ENCODE results near the gene CRYZ.

CRYZ gene

GRCh38 chr1:74684301-74684700 is 48.5 kb downstream of the CRYZ start:
- TF ChIP-seq, protein P1, sequence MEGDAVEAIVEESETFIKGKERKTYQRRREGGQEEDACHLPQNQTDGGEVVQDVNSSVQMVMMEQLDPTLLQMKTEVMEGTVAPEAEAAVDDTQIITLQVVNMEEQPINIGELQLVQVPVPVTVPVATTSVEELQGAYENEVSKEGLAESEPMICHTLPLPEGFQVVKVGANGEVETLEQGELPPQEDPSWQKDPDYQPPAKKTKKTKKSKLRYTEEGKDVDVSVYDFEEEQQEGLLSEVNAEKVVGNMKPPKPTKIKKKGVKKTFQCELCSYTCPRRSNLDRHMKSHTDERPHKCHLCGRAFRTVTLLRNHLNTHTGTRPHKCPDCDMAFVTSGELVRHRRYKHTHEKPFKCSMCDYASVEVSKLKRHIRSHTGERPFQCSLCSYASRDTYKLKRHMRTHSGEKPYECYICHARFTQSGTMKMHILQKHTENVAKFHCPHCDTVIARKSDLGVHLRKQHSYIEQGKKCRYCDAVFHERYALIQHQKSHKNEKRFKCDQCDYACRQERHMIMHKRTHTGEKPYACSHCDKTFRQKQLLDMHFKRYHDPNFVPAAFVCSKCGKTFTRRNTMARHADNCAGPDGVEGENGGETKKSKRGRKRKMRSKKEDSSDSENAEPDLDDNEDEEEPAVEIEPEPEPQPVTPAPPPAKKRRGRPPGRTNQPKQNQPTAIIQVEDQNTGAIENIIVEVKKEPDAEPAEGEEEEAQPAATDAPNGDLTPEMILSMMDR (IDR thresholded peaks at IDR 0.05; ENCODE audit: low read depth, low read length, poor library complexity, severe bottlenecking), result no peak
- TF ChIP-seq EZH2phosphoT487 (IDR thresholded peaks at IDR 0.05; ENCODE audit: borderline replicate concordance, low read length), result no peak
- no peaks in the 10 kb centered on the region for H3K9me2 ChIP-seq (replicated peaks; ENCODE audit: control insufficient read depth, low read length)
- H3K79me2 ChIP-seq (ENCODE audit: control insufficient read depth, low read length), result no peaks in the 10 kb centered on the region
- H3K27me3 ChIP-seq (ENCODE audit: control insufficient read depth, low read length), result peaks cover 8% of the 10 kb centered on the region
- H3K4me3 ChIP-seq (ENCODE audit: low read length), result no peak overlapping the region
- H3F3A ChIP-seq (ENCODE audit: control insufficient read depth, insufficient read depth), result no peaks in the 10 kb centered on the region
- H3K4me1 ChIP-seq (ENCODE audit: control insufficient read depth, low read length), result no peaks in the 10 kb centered on the region
- H3K4me2 ChIP-seq (ENCODE audit: low read length), result no peak overlapping the region
- no peaks in the 10 kb centered on the region for H3K36me3 ChIP-seq (ENCODE audit: control insufficient read depth, low read length)
- no peaks in the 10 kb centered on the region for H3K9me3 ChIP-seq (ENCODE audit: control insufficient read depth, insufficient read depth, low read length)
- no peak overlapping the region for H3K27ac ChIP-seq (ENCODE audit: low read depth, low read length)
- H4K20me1 ChIP-seq (ENCODE audit: control insufficient read depth, insufficient read depth, low read depth, low read length), result no peaks in the 10 kb centered on the region

- Histone ChIP-seq H3F3A (ENCODE audit: control insufficient read depth, insufficient read depth) (no peaks in the 10 kb centered on the region), H3K4me3 (ENCODE audit: low read length) (no peak overlapping the region), H4K20me1 (ENCODE audit: control insufficient read depth, insufficient read depth, low read depth, low read length) (no peaks in the 10 kb centered on the region), H3K4me2 (ENCODE audit: low read length) (no peak overlapping the region), H3K79me2 (ENCODE audit: control insufficient read depth, low read length) (no peaks in the 10 kb centered on the region), H3K4me1 (ENCODE audit: control insufficient read depth, low read length) (no peaks in the 10 kb centered on the region), H3K9me3 (ENCODE audit: control insufficient read depth, insufficient read depth, low read length) (no peaks in the 10 kb centered on the region), H3K9me2 (replicated peaks; ENCODE audit: control insufficient read depth, low read length) (no peaks in the 10 kb centered on the region), H3K27me3 (ENCODE audit: control insufficient read depth, low read length) (peaks cover 8% of the 10 kb centered on the region), H3K27ac (ENCODE audit: low read depth, low read length) (no peak overlapping the region), H3K36me3 (ENCODE audit: control insufficient read depth, low read length) (no peaks in the 10 kb centered on the region)
- TF ChIP-seq, protein P1 (IDR thresholded peaks at IDR 0.05; ENCODE audit: low read depth, low read length, poor library complexity, severe bottlenecking), result no peak
- no peak for TF ChIP-seq EZH2phosphoT487 (IDR thresholded peaks at IDR 0.05; ENCODE audit: borderline replicate concordance, low read length)
Measured at GRCh38 chr1:74683656-74684055, 49.2 kb downstream of the CRYZ start.

DNA sequence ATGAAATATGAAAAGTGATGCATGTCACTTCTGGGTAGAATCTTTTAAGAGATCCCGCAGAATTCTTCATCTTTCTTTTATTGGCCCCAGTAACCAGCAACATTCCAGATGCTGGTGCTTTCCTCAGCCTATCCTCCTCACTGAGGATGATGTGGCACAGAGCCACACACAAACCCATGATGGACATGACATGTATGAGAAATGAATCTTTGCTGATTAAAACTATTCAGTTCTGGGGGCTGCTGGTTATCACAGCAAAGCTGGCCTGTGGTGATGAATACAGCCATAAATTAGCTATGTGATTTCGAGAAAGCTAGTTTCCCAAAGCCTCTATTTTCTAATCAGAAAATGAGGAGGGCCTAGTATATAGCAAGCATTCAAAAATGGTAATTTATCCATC is 51.0 kb downstream of the CRYZ start:
- no peak for TF ChIP-seq EZH2phosphoT487 (IDR thresholded peaks at IDR 0.05; ENCODE audit: borderline replicate concordance, low read length)
- TF ChIP-seq, protein P1 (IDR thresholded peaks at IDR 0.05; ENCODE audit: low read depth, low read length, poor library complexity, severe bottlenecking), result no peak
- H3K4me3 ChIP-seq (ENCODE audit: low read length), result no peak overlapping the region
- no peaks in the 10 kb centered on the region for H3F3A ChIP-seq (ENCODE audit: control insufficient read depth, insufficient read depth)
- H3K4me2 ChIP-seq (ENCODE audit: low read length), result no peak overlapping the region
- peaks cover 8% of the 10 kb centered on the region for H3K27me3 ChIP-seq (ENCODE audit: control insufficient read depth, low read length)
- H3K4me1 ChIP-seq (ENCODE audit: control insufficient read depth, low read length), result no peaks in the 10 kb centered on the region
- no peaks in the 10 kb centered on the region for H3K9me3 ChIP-seq (ENCODE audit: control insufficient read depth, insufficient read depth, low read length)
- H3K36me3 ChIP-seq (ENCODE audit: control insufficient read depth, low read length), result no peaks in the 10 kb centered on the region
- no peaks in the 10 kb centered on the region for H4K20me1 ChIP-seq (ENCODE audit: control insufficient read depth, insufficient read depth, low read depth, low read length)
- H3K79me2 ChIP-seq (ENCODE audit: control insufficient read depth, low read length), result no peaks in the 10 kb centered on the region
- no peaks in the 10 kb centered on the region for H3K9me2 ChIP-seq (replicated peaks; ENCODE audit: control insufficient read depth, low read length)
- H3K27ac ChIP-seq (ENCODE audit: low read depth, low read length), result no peak overlapping the region

GRCh38 chr1:74681449-74681848 is 51.4 kb downstream of the CRYZ start:
- Histone ChIP-seq H3K79me2 (ENCODE audit: control insufficient read depth, low read length) (no peaks in the 10 kb centered on the region), H3K4me3 (ENCODE audit: low read length) (no peak overlapping the region), H3K4me2 (ENCODE audit: low read length) (no peak overlapping the region), H4K20me1 (ENCODE audit: control insufficient read depth, insufficient read depth, low read depth, low read length) (no peaks in the 10 kb centered on the region), H3K4me1 (ENCODE audit: control insufficient read depth, low read length) (no peaks in the 10 kb centered on the region), H3F3A (ENCODE audit: control insufficient read depth, insufficient read depth) (no peaks in the 10 kb centered on the region), H3K27ac (ENCODE audit: low read depth, low read length) (no peak overlapping the region), H3K9me3 (ENCODE audit: control insufficient read depth, insufficient read depth, low read length) (no peaks in the 10 kb centered on the region), H3K9me2 (replicated peaks; ENCODE audit: control insufficient read depth, low read length) (no peaks in the 10 kb centered on the region), H3K27me3 (ENCODE audit: control insufficient read depth, low read length) (peaks cover 8% of the 10 kb centered on the region), H3K36me3 (ENCODE audit: control insufficient read depth, low read length) (no peaks in the 10 kb centered on the region)
- TF ChIP-seq, protein P1 (IDR thresholded peaks at IDR 0.05; ENCODE audit: low read depth, low read length, poor library complexity, severe bottlenecking), result no peak
- TF ChIP-seq EZH2phosphoT487 (IDR thresholded peaks at IDR 0.05; ENCODE audit: borderline replicate concordance, low read length), result no peak
